Ramos (cell line): ENCODE results near the gene MYO1B.
"Not testable (repeated sequence)": the region's sequence is repeated elsewhere in the genome, so short reads cannot be mapped to it uniquely, and the experiment has no call there.

Experiments used
- in situ Hi-C: fragments of 300-500 bp; cut with MboI; formaldehyde crosslinking; loops from one replicate; pipeline ENCODE4 v1.14.3; 2022; ENCODE audit warnings: low sequenced_read_pairs; ENCODE audit not compliant: unreplicated experiment

Gene MYO1B

GRCh38 chr2:191435141-191435540, 189.9 kb downstream of the MYO1B start:
- in situ Hi-C loops: no loop called here

GRCh38 chr2:191436368-191437055, 191.3 kb downstream of the MYO1B start:
- in situ Hi-C loops: no loop called here

GRCh38 chr2:191439481-191439880, 194.3 kb downstream of the MYO1B start:
- in situ Hi-C loops: no loop called here

GRCh38 chr2:191441496-191442214, 196.5 kb downstream of the MYO1B start:
- in situ Hi-C loops: no loop called here

GRCh38 chr2:191443446-191443845, 198.2 kb downstream of the MYO1B start:
- in situ Hi-C loops: no loop called here

GRCh38 chr2:191446910-191447309, 201.7 kb downstream of the MYO1B start:
- in situ Hi-C loops: no loop called here

- in situ Hi-C loops: no loop called here
Measured at GRCh38 chr2:191451116-191451515, 205.9 kb downstream of the MYO1B start.

GRCh38 chr2:191452065-191452464, 206.9 kb downstream of the MYO1B start:
- in situ Hi-C loops: no loop called here

GRCh38 chr2:191453761-191454160, 208.6 kb downstream of the MYO1B start:
- in situ Hi-C loops: no loop called here

GRCh38 chr2:191456506-191456905, 211.3 kb downstream of the MYO1B start:
- in situ Hi-C loops: not testable (repeated sequence)

- in situ Hi-C loops: no loop called here
Measured at GRCh38 chr2:191459158-191459557, 214.0 kb downstream of the MYO1B start.

GRCh38 chr2:191462370-191462769, 217.2 kb downstream of the MYO1B start:
- in situ Hi-C loops: no loop called here

GRCh38 chr2:191463790-191464189, 218.6 kb downstream of the MYO1B start:
- in situ Hi-C loops: no loop called here

- in situ Hi-C loops: no loop called here
Measured at GRCh38 chr2:191465766-191466420, 220.7 kb downstream of the MYO1B start.

GRCh38 chr2:191467113-191467512, 221.9 kb downstream of the MYO1B start:
- in situ Hi-C loops: no loop called here

GRCh38 chr2:191470306-191470705, 225.1 kb downstream of the MYO1B start:
- in situ Hi-C loops: no loop called here

- in situ Hi-C loops: no loop called here
Measured at GRCh38 chr2:191474464-191474863, 229.3 kb downstream of the MYO1B start.
